ENCODE results near the gene EML6.
"Not testable (repeated sequence)": the region's sequence is repeated elsewhere in the genome, so short reads cannot be mapped to it uniquely, and the experiment has no call there.

EML6 gene

DNA sequence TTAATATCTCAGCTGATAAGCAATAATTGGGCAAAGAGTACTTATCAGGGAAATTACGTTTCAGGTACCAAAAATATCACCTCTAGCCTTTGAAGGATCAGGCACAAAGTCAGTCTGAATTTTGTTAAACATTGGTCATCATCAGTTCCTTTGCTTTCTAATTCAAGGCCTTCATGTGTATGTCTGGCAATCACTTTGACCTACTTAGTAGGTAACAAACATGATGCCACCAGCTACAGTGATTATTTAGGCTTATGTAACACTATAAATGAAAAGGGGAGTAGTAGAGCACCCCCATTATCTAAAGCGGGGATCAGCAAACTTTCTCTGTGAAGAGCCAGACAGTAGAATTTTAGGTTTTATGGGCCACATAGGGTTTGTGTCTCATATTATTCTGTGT, 251.7 kb downstream of the EML6 start:
- DNase-seq = no peak

DNA sequence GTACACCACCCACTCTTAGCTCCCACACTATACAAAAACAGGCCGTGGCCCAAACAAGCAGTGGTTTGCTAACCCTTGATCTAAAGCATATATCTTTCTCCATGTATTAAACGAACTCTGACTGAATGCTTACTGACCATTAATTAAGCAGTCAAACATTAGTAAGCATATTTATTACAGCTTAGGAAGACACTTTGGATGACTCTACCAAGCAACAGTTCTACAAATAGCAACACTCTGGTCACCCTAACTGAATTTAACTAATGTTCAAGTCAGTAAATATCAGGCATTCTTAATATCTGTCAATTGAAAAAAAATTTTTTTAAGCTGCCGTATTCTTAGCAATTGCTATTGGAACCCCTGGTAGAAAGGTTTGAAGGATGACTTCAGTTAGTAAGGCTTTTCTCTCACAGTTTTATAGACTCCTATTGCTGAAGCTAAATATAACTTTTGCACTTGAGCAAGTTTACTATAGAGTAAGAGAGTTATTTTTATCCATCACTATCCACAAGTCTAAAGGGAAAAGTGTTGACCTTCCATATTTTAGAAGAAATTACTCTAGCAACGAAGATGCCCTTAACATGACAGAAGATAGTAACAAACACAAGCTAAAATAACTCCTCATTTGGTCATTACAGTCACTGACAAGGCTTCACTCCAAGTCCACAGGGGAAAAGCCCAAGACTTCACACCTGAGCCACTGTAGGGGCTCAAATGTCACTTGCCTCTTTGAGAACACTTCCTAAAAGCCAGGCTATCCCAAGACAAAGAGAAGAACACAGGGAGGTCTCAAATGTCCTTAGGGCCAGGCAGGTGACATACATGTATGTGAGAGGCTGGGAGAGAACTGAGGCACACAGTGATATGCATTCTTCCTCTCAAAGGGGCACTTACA, 252.4 kb downstream of the EML6 start:
- DNase-seq = no peak

DNA sequence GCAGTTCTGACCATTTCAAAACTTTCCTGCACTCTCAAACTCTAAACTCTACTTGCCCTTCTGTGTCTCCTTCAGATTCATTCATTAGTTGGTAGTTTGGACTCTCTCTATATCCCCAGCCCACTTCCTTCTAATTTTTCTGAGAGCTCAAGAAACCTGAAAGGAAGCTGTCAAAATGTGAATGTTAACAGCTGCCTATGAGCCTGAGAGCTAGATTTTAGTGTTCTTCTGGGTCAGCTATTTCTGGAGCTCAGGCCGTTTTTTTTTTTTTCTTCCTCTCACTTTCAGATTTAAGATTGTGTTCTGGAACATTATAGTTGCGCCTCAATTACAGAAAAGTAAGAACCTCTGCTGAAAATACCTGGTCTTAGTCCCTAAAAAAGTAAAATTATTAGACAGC, 253.7 kb downstream of the EML6 start:
- DNase-seq = no peak

DNA sequence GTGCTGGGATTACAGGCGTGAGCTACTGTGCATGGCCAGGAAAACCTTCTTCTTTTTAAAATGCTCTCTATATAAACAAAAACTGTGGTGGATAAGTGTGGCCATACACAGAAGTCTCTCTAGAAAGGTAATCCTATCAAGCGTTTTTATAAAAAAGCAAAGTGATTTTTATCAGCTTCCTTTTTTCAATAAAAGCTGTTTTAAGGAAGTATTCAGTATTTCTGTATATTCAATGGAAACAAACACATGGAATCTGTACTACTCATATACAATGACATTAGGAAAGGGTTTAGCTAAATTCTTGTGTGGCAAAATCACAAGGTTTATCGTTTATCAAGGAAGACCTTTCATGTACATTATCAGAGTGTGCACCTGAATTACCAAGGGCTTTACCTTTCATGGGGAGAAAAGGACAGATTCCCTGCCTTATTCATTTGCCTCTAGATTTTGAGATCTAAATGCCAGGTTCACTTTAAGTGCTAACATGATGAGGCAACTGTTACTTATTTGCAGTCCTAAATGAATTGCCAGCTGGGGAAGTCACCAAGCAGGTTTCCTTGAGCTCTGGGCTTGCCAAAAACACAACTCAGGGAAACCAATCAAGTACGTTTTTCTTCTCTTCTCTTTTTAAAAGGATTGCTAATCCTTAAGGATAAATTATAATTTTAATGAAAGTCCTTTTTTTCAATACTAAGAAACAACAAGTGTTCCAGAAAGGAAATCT, 256.0 kb downstream of the EML6 start:
- no peak for DNase-seq

DNA sequence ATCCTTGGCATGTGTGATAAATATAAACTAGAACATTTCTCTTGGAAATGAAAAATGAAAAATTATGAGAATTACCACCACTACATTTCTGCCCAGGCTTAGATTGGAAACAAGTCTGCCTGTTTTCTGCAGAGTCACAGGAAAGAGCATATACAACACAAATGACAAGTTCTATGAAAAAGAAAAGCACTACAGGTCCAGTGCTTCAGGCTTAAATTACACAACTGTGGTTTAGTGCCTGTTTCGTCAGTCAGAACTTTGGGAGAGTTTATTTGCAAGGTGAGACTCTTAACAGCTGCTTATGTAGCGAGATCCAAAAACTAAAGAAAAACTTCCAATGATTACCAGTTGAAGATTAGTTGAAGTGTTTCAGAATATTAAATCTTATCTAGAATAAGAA, 257.9 kb downstream of the EML6 start:
- no peak for DNase-seq

DNA sequence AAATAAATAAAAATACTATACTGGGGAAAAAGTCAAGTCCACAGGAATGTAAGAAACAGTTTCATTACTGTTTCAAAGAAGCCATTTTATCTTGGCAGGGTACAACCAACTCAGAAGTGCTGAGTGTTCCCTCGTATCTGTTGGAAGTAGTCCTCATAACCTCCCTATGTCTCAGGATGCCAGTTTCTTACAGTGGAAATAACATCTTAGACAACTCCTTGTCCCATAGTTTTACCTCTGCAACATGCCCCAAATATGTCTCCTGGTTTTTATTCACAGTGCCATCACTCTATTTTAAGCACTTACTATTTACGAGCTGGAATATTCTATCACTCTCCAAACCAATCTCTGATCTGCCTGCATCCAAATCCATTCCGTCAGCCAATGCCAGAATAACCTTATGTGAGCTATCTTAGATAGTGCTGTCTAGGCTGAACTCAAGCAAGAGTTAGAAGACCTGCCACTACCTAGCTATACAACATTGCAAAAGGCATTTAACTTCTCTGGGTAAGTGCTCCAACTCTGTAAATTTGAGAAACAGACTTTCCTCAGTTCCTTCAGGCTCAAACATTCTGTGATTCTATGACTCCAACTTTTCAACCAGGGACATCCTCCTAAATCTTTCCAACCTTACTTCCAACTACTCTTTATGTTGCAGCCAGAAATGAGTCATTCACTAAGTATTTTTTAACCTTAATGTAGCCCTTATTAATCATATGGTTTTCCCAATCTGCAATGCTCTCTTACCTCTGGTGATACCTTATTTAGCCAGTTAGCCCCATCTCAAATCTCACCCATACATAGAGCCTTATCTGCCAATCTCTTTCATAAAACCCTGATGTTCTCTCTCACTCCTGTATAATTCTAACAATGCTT, 260.1 kb downstream of the EML6 start:
- no peak for DNase-seq

DNA sequence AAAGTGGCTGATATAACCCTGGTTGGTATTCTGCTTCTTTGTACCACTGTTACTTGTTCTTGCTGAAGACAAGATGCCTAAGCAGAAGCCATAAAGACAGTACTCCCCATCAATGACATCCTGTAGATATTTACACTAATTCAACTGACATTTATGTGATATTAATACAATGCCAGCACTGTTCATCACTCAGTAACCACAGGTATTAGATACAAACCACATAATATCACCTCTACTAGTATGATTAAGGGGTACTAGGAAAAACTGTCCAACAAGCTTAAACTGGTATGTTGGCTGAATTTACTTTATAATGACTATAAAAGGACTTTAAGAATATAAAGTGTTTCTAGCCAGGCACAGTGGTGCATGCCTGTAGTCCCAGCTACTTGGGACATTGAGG, 261.0 kb downstream of the EML6 start:
- no peak for DNase-seq

DNA sequence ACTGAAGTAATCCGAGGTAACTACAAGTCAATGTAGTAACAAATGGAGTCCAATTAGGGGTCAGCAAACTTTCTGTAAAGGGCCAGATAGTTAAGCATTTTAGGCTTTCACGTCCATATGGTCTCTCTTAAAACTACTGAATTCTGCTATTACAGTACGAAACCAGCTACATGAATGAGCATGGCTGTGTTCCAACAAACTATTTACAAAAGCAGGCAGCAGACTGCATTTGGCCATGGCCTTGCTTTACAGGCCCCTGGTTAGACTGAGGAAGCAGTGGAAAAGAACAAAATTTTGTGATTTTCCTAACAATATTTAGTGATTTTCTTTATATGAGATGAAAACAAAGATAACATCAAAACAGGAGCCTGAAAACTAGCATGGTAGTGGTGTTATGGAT, 262.8 kb downstream of the EML6 start:
- DNase-seq = no peak

DNA sequence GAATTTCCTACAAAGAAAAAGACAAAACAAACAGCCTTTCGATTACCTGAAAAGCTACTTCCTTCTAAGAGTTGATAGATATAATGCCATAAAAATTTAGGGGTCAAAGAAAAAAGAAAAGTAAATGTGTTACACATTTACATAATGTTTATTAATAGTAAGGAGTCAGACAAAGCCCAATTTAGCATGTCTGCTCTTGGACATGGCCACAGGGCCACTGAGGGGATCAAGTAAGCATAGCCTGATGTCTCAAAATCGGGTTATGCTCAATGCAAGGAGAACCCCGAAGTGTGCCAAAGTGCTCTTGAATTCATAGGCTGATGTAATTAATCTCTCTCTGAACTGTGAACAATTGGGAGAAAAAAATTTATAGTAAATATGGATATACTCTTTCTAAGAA, 265.1 kb downstream of the EML6 start:
- DNase-seq = no peak

DNA sequence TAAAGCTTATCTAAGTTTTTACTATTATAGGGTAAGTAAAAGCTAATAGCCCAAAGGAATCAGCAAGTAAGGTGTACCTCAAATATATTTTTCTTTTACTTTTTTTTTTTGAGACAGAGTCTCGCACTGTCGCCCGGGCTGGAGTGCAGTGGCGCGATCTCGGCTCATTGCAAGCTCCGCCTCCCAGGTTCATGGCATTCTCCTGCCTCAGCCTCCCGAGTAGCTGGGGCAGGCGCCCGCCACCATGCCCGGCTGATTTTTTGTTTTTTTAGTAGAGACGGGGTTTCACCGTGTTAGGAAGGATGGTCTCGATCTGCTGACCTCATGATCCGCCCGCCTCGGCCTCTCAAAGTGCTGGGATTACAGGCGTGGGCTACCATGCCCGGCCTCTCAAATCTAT, 267.2 kb downstream of the EML6 start:
- DNase-seq = not testable (repeated sequence)

DNA sequence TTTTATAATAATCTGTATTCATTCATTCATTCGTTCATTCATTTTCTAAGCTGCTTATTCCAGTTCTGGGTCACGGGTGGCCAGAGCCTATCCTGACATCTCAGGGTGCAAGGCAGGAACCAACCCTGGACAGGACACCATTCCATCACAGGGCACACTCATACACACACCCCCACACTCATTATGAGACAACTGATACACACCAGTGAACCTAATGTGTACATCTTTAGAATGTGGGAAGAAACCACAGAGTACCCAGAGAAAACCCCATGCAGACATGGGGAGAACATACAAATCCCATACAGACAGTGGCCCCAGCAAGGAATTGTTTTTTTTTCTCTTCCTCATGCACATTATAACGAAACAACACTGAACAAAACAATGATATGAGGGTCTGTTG, 272.1 kb downstream of the EML6 start:
- no peak for DNase-seq

DNA sequence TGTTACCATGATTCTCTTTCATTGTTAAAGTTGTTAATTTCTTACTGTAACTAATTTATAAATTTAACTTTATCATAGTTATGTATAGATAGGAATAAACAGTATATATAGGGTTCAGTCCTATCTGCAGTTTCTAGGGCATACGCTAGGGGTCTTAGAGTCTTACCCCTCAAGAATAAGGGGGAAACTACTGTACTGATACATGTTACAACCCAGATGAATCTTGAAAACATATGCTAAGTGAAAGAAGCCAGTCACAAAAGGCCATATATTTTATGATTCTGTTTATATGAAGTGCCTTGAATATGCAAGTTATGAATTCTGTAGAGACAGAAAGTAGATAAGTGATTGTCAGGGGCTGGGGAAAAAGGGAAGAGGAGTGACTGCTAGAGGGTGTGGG, 274.4 kb downstream of the EML6 start:
- no peak for DNase-seq

DNA sequence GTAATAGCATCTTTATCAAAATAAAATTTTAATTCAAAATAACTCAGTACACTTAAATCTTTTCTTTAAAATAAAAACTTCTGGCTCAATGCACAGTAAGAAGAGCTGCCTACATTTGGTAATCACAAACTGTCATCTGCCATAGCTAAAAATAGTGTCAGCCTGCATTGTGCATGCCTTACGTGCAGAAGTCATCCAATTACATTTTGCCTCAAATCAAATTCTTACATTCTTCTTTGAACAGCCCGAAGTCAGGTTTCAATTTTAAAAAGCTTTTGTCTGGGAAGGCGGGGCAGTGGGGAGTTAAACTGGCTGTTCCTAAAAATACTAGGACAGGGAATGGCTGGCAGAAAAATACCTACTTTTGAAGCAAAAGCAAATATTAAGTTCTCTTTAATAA, 275.7 kb downstream of the EML6 start:
- no peak for DNase-seq

DNA sequence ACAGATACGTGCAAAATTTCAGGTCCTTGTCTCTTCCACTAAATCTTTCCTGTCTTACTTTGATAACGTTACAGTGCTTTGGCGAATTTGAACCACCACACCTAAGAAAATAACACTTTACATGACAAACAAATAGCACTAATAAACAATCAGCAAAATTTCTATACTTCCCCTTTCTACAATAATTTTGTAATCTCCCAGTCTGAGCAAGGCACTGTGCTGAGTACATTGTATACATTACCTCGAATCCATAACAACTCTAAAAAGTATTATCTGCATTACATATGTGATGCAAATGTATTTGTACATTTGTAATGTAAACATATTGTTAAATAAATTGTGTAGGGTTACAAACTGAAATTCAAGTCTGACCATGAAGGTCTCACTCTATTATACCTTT, 276.9 kb downstream of the EML6 start:
- DNase-seq = no peak

DNA sequence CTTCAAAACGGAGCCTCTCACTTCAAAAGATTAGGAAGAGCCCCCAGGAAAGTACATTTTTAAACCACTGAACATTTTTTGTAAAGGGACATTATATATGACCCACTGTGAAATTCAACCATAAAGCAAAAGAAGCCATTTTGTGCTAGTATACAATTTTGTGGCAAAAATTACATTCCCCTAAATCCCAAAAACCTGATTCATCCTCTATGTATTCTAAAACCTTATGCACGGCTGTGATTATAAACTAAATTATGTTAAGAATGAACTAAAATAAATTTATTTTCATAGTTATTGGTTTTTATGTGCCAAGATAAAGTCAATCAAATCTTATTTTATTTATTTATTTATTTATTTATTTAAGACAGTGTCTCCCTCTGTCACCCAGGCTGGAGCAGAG, 278.3 kb downstream of the EML6 start:
- DNase-seq = no peak

DNA sequence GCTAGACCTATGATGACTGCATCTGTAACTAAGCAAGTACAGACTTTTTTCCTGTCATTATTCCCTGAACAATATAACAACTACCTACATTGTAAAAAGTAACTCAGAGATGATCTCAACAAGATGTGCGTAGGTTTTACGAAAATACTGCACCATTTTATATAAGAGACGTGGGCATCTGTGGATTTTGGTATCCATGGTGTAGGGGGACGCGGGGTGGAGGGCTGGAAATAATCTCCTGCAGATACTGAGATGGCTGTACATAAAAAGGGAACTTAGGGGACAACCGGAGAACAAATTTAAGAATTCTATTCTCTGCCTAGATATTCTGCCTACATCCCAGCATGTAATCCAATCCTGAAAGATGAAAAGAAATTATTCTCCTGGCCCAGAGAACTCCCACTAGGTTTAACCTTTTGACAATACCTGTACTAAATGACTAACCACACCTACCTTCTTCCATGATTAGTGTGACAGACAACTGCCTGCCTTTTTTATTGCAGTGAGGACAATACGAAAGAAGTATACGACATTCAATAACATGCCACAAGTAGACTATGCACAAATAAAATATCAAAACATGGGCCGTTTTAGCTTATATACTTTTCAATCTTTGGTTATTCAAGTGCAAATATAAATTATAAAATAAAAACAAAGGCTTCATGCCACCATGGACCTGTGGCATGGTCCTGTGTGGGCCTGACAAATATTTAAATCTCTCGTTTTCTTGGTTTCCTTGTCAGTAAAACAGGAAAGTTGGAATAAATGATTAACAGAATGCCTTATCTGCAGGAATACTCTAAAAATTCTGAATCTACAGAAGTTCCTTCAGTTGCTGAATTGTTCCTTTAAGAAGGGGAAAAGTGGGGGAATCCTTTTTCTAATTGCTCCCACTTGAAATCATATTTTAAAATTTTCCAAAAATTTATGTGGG, 280.5 kb downstream of the EML6 start:
- DNase-seq = no peak

DNA sequence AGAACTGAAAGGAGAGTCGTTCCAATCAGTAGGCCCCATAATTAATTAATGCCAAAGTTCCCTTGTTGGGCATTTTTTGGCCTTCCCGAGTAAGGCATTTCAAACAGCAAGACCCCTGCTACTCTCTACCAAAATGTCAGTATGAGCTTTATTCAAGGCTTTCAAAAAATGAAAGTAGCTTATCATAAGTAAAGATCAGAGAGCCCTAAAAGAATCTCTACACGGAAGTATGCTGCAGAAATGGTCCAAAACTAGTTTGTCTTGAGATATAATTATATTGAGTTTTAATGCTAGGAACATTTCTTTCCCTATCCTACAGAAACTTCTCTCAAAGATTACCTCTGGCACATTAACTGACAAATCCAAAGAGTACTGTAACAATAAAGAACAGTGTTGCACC, 282.8 kb downstream of the EML6 start:
- DNase-seq = no peak

DNA sequence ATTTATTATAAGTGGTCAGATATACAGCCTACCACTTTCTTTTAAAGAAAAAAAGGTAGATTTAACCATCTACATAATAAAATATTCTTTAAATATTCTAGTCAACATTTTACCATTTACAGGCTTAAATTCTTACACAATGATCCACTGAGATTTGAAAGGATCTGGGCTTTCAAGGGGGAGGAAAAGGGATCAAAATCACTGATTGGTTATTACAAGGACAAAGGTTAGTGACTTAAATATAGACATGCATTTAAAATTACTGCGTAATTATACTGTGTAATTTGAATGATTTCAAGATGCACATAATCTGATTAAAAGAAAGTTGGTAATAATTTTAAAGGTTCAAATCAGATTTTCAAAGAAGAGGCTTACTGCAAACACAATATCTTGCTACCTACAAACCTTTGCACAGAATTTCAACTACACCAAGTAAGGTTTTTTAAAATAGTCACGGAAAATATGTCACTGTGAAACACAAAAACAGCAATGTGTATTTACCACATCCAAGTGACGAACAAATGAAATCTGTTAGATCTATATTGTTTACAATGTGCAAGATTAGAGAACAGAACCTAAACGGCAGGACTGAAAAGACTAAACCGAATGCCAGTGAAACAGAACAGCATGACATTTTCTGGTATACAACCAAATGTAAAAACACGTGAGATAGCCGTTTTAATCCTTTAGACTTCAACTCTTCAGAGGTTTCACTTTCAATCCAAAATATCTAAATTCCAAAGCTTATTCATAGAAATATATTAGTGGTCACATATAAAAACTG, 286.0 kb downstream of the EML6 start:
- no peak for DNase-seq

DNA sequence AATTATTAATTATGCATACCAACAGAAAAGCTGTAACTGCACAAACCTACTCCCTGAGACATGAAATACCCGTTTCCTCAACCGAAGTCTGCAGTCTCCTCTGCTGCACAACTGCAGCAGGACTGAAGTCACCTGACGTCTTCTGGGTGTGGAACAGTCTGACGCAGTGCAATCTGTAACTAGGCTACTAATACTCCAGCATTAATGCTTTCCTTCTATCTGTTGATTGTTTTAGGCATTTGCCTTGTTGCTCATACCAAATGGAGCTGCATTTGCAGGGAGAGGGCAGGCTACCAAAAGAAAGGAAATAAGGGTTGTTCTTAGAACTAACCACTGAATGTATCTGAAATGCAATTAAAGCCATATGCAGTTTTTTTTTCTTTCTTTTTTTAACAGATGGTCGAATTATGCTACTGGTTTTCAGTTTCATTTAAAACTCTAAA, 286.7 kb downstream of the EML6 start:
- no peak for DNase-seq

DNA sequence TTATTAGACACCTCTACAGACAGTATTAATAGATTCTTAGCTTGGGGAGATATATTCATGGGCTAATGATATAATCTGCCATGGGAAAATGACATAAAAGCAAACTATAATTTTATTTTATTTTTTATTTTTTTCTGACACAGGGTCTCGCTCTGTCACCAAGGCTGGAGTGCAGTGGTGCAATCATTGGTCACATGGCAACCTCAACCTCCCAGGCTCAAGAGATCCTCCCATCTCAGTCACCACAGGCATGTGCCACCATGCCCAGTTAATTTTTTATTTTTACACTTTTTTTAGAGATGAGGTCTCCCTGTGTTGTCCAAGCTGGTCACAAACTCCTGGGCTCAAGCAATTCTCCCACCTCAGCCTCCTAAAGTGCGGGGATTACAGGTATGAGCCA, 287.5 kb downstream of the EML6 start:
- no peak for DNase-seq
